Small intestine (tissue), 7 donors: ENCODE measurements around the gene GABARAP. TPM values are rescaled to one million over a fixed set of nuclear protein-coding genes. Genes with fewer than 3 reads are reported as not detected.

Source experiments
- DNase-seq, 2 donors: peaks; one replicate each; pipeline versions ENCODE4 v3.0.0 to v3.0.0-alpha.2; 2013
- FAIRE-seq: peaks from 2 replicates; lab custom pipeline; 2012; peaks lifted over from hg19 to GRCh38; lab: Jason Lieb, UNC
- H3K27ac ChIP-seq, 3 donors: one replicate each; pipeline ENCODE4 v1.5.1; 2013; ENCODE audit warnings: low read length in 2 of 3, mild to moderate bottlenecking in 2 of 3, control low read depth in 1 of 3, inconsistent platforms in 1 of 3, low read depth in 1 of 3, moderate library complexity in 1 of 3
- H3K27me3 ChIP-seq, 3 donors: one replicate each; pipeline ENCODE4 v1.6.1; 2013; ENCODE audit warnings: low read length in 3 of 3, inconsistent platforms in 1 of 3; ENCODE audit not compliant: control insufficient read depth in 3 of 3, insufficient read depth in 3 of 3
- H3K36me3 ChIP-seq, 3 donors: one replicate each; pipeline ENCODE4 v1.6.1; 2013; ENCODE audit warnings: low read length in 3 of 3, inconsistent platforms in 1 of 3, low read depth in 1 of 3, mild to moderate bottlenecking in 1 of 3, moderate library complexity in 1 of 3; ENCODE audit not compliant: control insufficient read depth in 3 of 3, insufficient read depth in 2 of 3
- H3K4me1 ChIP-seq, 3 donors: one replicate each; pipeline ENCODE4 v1.6.1; 2013; ENCODE audit warnings: low read length in 2 of 3, inconsistent platforms in 1 of 3, low read depth in 1 of 3, mild to moderate bottlenecking in 1 of 3, moderate library complexity in 1 of 3; ENCODE audit not compliant: control insufficient read depth in 3 of 3, insufficient read depth in 2 of 3
- H3K4me3 ChIP-seq, 3 donors: one replicate each; pipeline ENCODE4 v1.5.1; 2013; ENCODE audit warnings: low read length in 3 of 3, control low read depth in 1 of 3, inconsistent platforms in 1 of 3, low read depth in 1 of 3, mild to moderate bottlenecking in 1 of 3, moderate library complexity in 1 of 3
- H3K9me3 ChIP-seq, 2 donors: one replicate each; pipeline ENCODE4 v1.6.1; 2013; ENCODE audit warnings: low read depth in 1 of 2, low read length in 1 of 2; ENCODE audit not compliant: control insufficient read depth in 2 of 2, insufficient read depth in 1 of 2
- WGBS, 3 donors: extraction: QIAGEN DNeasy Blood & Tissue Kit; methylation state at CpG; one replicate each; pipeline ENCODE4 v1.1.7; 2013; 5-methylcytosine and 5-hydroxymethylcytosine counted together
- polyA plus RNA-seq, 4 donors: library from polyadenylated mRNA; stranded (reverse) in 3 of 4; unstranded in 1 of 4; fragments of 200-250 nt in 3 of 4; fragments of 120-200 nt in 1 of 4; gene quantifications; one replicate each; pipeline versions ENCODE4 v1.2.1 to v1.2.3, GENCODE V29; 2013
- donor health status: healthy with polysubstance abuse.
- donor health status: control.
- donor health status: control.
- donor health status: Bipolar disorder and iron deficiency.
- donor health status: healthy.

The GABARAP gene
- polyA plus RNA-seq, 4 donors = 541 to 1,100 (median 797) TPM

GRCh38 chr17:7258731-7259554 is 16.7 kb upstream of the GABARAP start:
- no peaks in the 10 kb centered on the region for H3K9me3 ChIP-seq
- H3K4me3 ChIP-seq = peak overlapping the region in 2 of 3 donors; percentile 76 to 89
- WGBS, 3 donors = 22 to 67% (median 37%) methylated on average over 7 of the region's 7 CpGs
- H3K36me3 ChIP-seq = peaks cover 0 to 65% (median 5%) of the 10 kb centered on the region in 3 donors
- no peak for FAIRE-seq
- peak; percentile 97 to 99 for DNase-seq
- peaks cover 0 to 6% (median 0%) of the 10 kb centered on the region in 3 donors for H3K27me3 ChIP-seq
- H3K4me1 ChIP-seq = peaks cover 0 to 48% (median 0%) of the 10 kb centered on the region in 3 donors
- H3K27ac ChIP-seq = peak overlapping the region; percentile 93 to 99 (median 99)

- Histone ChIP-seq H3K4me3 (no peak overlapping the region), H3K27me3 (peaks cover 0 to 3% (median 0%) of the 10 kb centered on the region in 3 donors), H3K4me1 (peaks cover 0 to 46% (median 0%) of the 10 kb centered on the region in 3 donors), H3K9me3 (no peaks in the 10 kb centered on the region), H3K36me3 (peaks cover 0 to 63% (median 5%) of the 10 kb centered on the region in 3 donors), H3K27ac (peak overlapping the region in 2 of 3 donors; percentile 64 to 99)
- DNase-seq = no peak
- no peak for FAIRE-seq
- 80 to 86% (median 85%) methylated on average over 8 of the region's 8 CpGs for WGBS, 3 donors
These were observed 14.7 kb upstream of the GABARAP start for GRCh38 chr17:7256766-7257456.

- Histone ChIP-seq H3K27ac (no peak overlapping the region), H3K36me3 (peaks cover 0 to 50% (median 3%) of the 10 kb centered on the region in 3 donors), H3K27me3 (no peaks in the 10 kb centered on the region), H3K9me3 (no peaks in the 10 kb centered on the region), H3K4me3 (no peak overlapping the region), H3K4me1 (peaks cover 6 to 51% (median 6%) of the 10 kb centered on the region in 3 donors)
- 72 to 88% (median 79%) methylated on average over 4 of the region's 4 CpGs for WGBS, 3 donors
- DNase-seq (no peak), FAIRE-seq (no peak)
These were observed 12.3 kb upstream of the GABARAP start for GRCh38 chr17:7254511-7254910.

GRCh38 chr17:7253082-7253481 is 10.8 kb upstream of the GABARAP start:
- peak overlapping the region in 2 of 3 donors; percentile 46 to 79 for H3K4me3 ChIP-seq
- H3K27me3 ChIP-seq = no peaks in the 10 kb centered on the region
- H3K27ac ChIP-seq = peak overlapping the region; percentile 43 to 100 (median 94)
- H3K36me3 ChIP-seq = peaks cover 0 to 49% (median 3%) of the 10 kb centered on the region in 3 donors
- no peak for DNase-seq
- H3K4me1 ChIP-seq = peaks cover 10 to 48% (median 11%) of the 10 kb centered on the region in 3 donors
- WGBS, 3 donors = 18 to 58% (median 40%) methylated on average over 5 of the region's 5 CpGs
- H3K9me3 ChIP-seq = no peaks in the 10 kb centered on the region
- FAIRE-seq = no peak

GRCh38 chr17:7252176-7253043 is 10.2 kb upstream of the GABARAP start, which contains the start of gene ELP5:
TSS of gene ELP5 (plus strand) at chr17:7252215. CDS start at chr17:7252551, 336 bp downstream.
- DNase-seq (peak; percentile 93 to 97), FAIRE-seq (no peak)
- peaks cover 10 to 42% (median 11%) of the 10 kb centered on the region in 3 donors for H3K4me1 ChIP-seq
- WGBS, 3 donors = 0 to 1% (median 0%) methylated on average over 54 to 55 of the region's 55 CpGs
- H3K4me3 ChIP-seq = peak within 1 kb of the TSS; percentile 79 to 95 (median 90)
- peak within 1 kb of the TSS; percentile 94 to 100 (median 100) for H3K27ac ChIP-seq
- no peaks in the 10 kb centered on the region for H3K27me3 ChIP-seq
- peaks cover 0 to 42% (median 3%) of the 10 kb centered on the region in 3 donors for H3K36me3 ChIP-seq
- H3K9me3 ChIP-seq = no peaks in the 10 kb centered on the region

- Histone ChIP-seq H3K27ac (peak within 1 kb of the TSS; percentile 94 to 100 (median 100)), H3K27me3 (no peaks in the 10 kb centered on the region), H3K4me1 (peaks cover 10 to 35% (median 11%) of the 10 kb centered on the region in 3 donors), H3K9me3 (no peaks in the 10 kb centered on the region), H3K4me3 (peak within 1 kb of the TSS; percentile 79 to 95 (median 90)), H3K36me3 (peaks cover 0 to 41% (median 2%) of the 10 kb centered on the region in 3 donors)
- DNase-seq (peak; percentile 100), FAIRE-seq (no peak)
- 0 to 1% (median 1%) methylated on average over 18 to 41 of the region's 41 CpGs for WGBS, 3 donors
These were observed 9.5 kb upstream of the GABARAP start, which contains the start of gene CTDNEP1 for GRCh38 chr17:7251661-7252175. TSS of gene CTDNEP1 (minus strand) at chr17:7251734. CDS start at chr17:7251296, 438 bp downstream.

- Histone ChIP-seq H3K9me3 (no peaks in the 10 kb centered on the region), H3K4me1 (peaks cover 10 to 30% (median 11%) of the 10 kb centered on the region in 3 donors), H3K27ac (peak overlapping the region; percentile 86 to 100 (median 100)), H3K4me3 (peak overlapping the region; percentile 79 to 95 (median 90)), H3K36me3 (peaks cover 0 to 41% (median 1%) of the 10 kb centered on the region in 3 donors), H3K27me3 (no peaks in the 10 kb centered on the region)
- FAIRE-seq (no peak), DNase-seq (peak in 1 of 2 donors; percentile 61)
- WGBS, 3 donors = 0 to 1% (median 0%) methylated on average over 40 to 55 of the region's 55 CpGs
These were observed 8.7 kb upstream of the GABARAP start for GRCh38 chr17:7250695-7251627.
